ES-I3 (cell line): ENCODE results near the gene USP53.
"Not testable (repeated sequence)": the region's sequence is repeated elsewhere in the genome, so short reads cannot be mapped to it uniquely, and the experiment has no call there.

ENCODE experiments used
- H3K36me3 ChIP-seq: 2 replicates; pipeline ENCODE4 v1.6.1; 2013; ENCODE audit warnings: mild to moderate bottlenecking, low read length, control low read depth, moderate library complexity; ENCODE audit not compliant: insufficient read depth
- H3K4me1 ChIP-seq: 2 replicates; pipeline ENCODE4 v1.6.1; 2013; ENCODE audit warnings: mild to moderate bottlenecking, control low read depth, low read length; ENCODE audit not compliant: insufficient read depth
- H3K9ac ChIP-seq: 2 replicates; pipeline ENCODE4 v1.6.1; 2013; ENCODE audit warnings: low read depth, mild to moderate bottlenecking, low read length, moderate library complexity
- H3K9me3 ChIP-seq: 2 replicates; pipeline ENCODE4 v1.6.1; 2013; ENCODE audit warnings: mild to moderate bottlenecking, low read length, moderate library complexity; ENCODE audit not compliant: control insufficient read depth, insufficient read depth

The USP53 gene

GRCh38 chr4:119268466-119268865, 56.0 kb downstream of the USP53 start:
- peaks cover 9% of the 10 kb centered on the region; the same call in 1 of the 2 replicates for H3K36me3 ChIP-seq
- no peaks in the 10 kb centered on the region for H3K4me1 ChIP-seq

GRCh38 chr4:119271361-119272085, 59.0 kb downstream of the USP53 start:
- Histone ChIP-seq H3K9me3 (no peaks in the 10 kb centered on the region), H3K36me3 (peaks cover 9% of the 10 kb centered on the region; the same call in 1 of the 2 replicates), H3K4me1 (no peaks in the 10 kb centered on the region), H3K9ac (no peak overlapping the region)

More at GRCh38 chr4:119268466-119268865, 56.0 kb downstream of the USP53 start:
- Histone ChIP-seq H3K9me3 (no peaks in the 10 kb centered on the region), H3K9ac (no peak overlapping the region)

- H3K9me3 ChIP-seq, H3K36me3 ChIP-seq, H3K4me1 ChIP-seq: not testable (repeated sequence)
- peak overlapping the region; percentile 68 for H3K9ac ChIP-seq
These were observed 67.0 kb downstream of the USP53 start for GRCh38 chr4:119279541-119279940.

GRCh38 chr4:119279945-119280344, 67.4 kb downstream of the USP53 start:
- peak overlapping the region; percentile 68 for H3K9ac ChIP-seq

GRCh38 chr4:119281393-119281792, 68.9 kb downstream of the USP53 start:
- H3K36me3 ChIP-seq, result no peaks in the 10 kb centered on the region; the same call in 1 of the 2 replicates
- peaks cover 9% of the 10 kb centered on the region for H3K4me1 ChIP-seq
- no peaks in the 10 kb centered on the region for H3K9me3 ChIP-seq
- H3K9ac ChIP-seq, result no peak overlapping the region

More at GRCh38 chr4:119279945-119280344, 67.4 kb downstream of the USP53 start:
- H3K9me3 ChIP-seq, H3K36me3 ChIP-seq, H3K4me1 ChIP-seq: not testable (repeated sequence)

- H3K9me3 ChIP-seq, result no peaks in the 10 kb centered on the region
- H3K36me3 ChIP-seq, result no peaks in the 10 kb centered on the region; the same call in none of the 2 replicates
- no peak overlapping the region for H3K9ac ChIP-seq
- peaks cover 8% of the 10 kb centered on the region for H3K4me1 ChIP-seq
These were observed 72.6 kb downstream of the USP53 start for GRCh38 chr4:119284876-119285780.

DNA sequence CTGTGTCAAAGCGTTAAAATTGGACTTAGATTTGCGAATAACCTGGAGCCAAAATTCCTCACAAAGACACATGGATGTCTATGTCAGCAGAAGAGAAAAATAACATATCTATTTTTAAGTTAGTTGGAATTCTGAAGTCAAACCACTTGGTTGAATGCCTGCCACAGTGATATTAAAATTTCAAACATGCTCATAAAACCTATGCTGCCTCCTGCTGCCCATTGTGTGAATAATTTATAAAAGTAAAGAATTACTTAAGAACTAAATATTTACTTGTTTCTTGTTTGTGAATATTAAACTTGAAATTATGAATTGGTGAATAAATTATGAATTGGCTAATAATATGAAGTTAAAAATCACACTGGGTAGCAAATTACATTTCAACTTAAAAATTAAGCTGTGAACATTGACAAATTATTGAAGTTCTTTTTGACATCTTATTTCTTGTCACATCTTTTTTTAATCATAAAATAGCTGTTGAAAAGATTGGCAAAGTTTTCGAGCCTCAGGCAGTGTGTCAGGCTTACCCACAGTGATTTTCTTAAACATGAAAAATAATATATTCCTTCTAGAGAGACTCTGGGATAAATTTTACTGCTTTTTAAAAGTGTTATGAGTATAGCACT, 74.0 kb downstream of the USP53 start:
- Histone ChIP-seq H3K36me3 (no peaks in the 10 kb centered on the region; the same call in 1 of the 2 replicates), H3K9ac (no peak overlapping the region), H3K4me1 (no peaks in the 10 kb centered on the region)

GRCh38 chr4:119289313-119289712, 76.8 kb downstream of the USP53 start:
- Histone ChIP-seq H3K36me3 (no peaks in the 10 kb centered on the region; the same call in 1 of the 2 replicates), H3K9me3 (no peaks in the 10 kb centered on the region), H3K9ac (no peak overlapping the region), H3K4me1 (no peaks in the 10 kb centered on the region)

More for the DNA sequence above, 74.0 kb downstream of the USP53 start:
- no peaks in the 10 kb centered on the region for H3K9me3 ChIP-seq

- Histone ChIP-seq H3K9me3 (no peaks in the 10 kb centered on the region), H3K36me3 (no peaks in the 10 kb centered on the region; the same call in 1 of the 2 replicates), H3K4me1 (no peaks in the 10 kb centered on the region), H3K9ac (no peak overlapping the region)
These were observed 78.1 kb downstream of the USP53 start for GRCh38 chr4:119290598-119290997.

GRCh38 chr4:119296356-119296755, 83.8 kb downstream of the USP53 start:
- no peaks in the 10 kb centered on the region for H3K36me3 ChIP-seq
- H3K9ac ChIP-seq, result no peak overlapping the region
- no peaks in the 10 kb centered on the region for H3K9me3 ChIP-seq
- H3K4me1 ChIP-seq, result no peaks in the 10 kb centered on the region

DNA sequence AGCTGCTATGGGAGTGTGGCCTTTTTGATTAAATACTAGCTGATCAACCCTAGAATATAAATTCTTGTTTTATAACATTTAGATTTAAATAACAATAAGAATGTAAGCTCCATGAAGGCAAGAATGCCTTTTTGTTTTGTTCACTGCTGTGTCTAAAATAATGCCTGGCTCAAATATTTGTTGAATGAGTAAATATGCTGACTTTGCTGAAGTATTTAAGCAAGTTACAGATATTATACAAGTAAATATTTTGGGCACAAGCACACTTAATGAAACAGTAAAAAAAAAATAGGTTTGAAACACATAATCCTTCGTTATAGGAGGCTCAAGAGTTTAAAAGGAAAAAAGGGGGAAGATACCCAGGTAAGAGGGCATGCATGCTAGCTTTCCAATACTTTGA, 85.3 kb downstream of the USP53 start:
- Histone ChIP-seq H3K36me3 (no peaks in the 10 kb centered on the region), H3K9ac (no peak overlapping the region), H3K9me3 (no peaks in the 10 kb centered on the region), H3K4me1 (no peaks in the 10 kb centered on the region)

- Histone ChIP-seq H3K4me1 (no peaks in the 10 kb centered on the region), H3K9ac (peak overlapping the region; percentile 85), H3K36me3 (no peaks in the 10 kb centered on the region), H3K9me3 (no peaks in the 10 kb centered on the region)
These were observed 86.8 kb downstream of the USP53 start for GRCh38 chr4:119299260-119299671.

GRCh38 chr4:119299741-119300100, 87.2 kb downstream of the USP53 start:
- no peaks in the 10 kb centered on the region for H3K9me3 ChIP-seq
- peak overlapping the region; percentile 85 for H3K9ac ChIP-seq
- H3K36me3 ChIP-seq, result no peaks in the 10 kb centered on the region
- no peaks in the 10 kb centered on the region for H3K4me1 ChIP-seq
